GM19351 (cell line): ENCODE measurements around the gene CHD6.
A peak's percentile ranks its signal among the peaks of the same experiment; 100 is the strongest.

Experiments used
- ATAC-seq: cut with Tn5 transposase; IDR thresholded peaks from one replicate; pipeline ENCODE4 v1.9.1; 2021; ENCODE audit warnings: mild to moderate bottlenecking, moderate library complexity; ENCODE audit not compliant: unreplicated experiment

CHD6 gene, protein sequence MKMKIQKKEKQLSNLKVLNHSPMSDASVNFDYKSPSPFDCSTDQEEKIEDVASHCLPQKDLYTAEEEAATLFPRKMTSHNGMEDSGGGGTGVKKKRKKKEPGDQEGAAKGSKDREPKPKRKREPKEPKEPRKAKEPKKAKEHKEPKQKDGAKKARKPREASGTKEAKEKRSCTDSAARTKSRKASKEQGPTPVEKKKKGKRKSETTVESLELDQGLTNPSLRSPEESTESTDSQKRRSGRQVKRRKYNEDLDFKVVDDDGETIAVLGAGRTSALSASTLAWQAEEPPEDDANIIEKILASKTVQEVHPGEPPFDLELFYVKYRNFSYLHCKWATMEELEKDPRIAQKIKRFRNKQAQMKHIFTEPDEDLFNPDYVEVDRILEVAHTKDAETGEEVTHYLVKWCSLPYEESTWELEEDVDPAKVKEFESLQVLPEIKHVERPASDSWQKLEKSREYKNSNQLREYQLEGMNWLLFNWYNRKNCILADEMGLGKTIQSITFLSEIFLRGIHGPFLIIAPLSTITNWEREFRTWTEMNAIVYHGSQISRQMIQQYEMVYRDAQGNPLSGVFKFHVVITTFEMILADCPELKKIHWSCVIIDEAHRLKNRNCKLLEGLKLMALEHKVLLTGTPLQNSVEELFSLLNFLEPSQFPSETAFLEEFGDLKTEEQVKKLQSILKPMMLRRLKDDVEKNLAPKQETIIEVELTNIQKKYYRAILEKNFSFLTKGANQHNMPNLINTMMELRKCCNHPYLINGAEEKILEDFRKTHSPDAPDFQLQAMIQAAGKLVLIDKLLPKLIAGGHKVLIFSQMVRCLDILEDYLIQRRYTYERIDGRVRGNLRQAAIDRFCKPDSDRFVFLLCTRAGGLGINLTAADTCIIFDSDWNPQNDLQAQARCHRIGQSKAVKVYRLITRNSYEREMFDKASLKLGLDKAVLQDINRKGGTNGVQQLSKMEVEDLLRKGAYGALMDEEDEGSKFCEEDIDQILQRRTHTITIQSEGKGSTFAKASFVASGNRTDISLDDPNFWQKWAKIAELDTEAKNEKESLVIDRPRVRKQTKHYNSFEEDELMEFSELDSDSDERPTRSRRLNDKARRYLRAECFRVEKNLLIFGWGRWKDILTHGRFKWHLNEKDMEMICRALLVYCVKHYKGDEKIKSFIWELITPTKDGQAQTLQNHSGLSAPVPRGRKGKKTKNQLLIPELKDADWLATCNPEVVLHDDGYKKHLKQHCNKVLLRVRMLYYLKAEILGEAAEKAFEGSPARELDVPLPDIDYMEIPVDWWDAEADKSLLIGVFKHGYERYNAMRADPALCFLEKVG (N-terminal part only)

DNA sequence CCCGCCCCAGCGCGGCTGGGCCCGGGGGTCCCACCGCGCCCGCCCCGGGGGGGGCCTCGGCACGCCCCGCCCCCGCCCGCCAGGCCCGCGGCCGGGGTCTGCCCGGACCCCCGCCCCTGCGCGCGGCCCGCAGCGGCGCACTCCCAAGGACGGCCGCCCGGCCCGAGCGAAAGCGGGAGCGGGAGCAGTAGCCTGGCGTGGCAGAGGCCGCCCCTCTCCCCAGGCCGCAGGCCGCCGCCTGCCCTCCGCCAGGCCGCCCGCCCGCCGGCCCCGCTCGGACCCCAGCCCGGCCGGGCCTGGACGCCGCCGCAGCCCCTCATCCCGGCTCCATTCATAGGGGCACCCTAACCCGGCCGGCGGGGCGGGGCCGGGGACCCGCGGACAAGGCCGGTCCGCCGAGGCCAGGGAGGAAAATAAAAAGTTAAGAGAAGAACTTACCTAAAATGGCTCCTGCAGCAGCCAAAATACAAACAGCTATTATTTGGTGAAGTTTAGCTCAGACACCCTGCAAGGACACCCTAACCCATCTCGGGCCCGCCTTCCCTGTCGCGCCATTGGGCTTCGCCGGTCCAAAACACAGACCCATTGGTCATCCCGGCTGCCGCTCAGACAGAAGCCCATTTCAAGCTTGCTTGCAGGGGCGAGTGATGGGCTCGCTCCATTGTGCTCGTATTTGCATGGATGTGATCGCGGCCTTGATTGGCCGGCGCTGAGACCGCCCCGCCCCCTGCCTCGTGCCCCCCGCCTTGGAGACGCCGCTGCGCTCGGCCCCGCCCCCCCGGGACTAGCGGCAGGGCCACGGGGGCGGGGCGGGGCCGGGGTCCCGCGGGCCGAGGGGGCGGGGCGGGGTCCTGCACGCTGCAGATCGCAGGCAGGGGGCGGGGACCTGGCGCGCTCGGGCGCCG, at the start of gene CHD6:
CHD6 (minus strand) TSS at position 476 of the 905 bp plus-strand sequence. CDS start 67,040 bp downstream, outside the sequence.
- ATAC-seq, result peak; percentile 99

DNA sequence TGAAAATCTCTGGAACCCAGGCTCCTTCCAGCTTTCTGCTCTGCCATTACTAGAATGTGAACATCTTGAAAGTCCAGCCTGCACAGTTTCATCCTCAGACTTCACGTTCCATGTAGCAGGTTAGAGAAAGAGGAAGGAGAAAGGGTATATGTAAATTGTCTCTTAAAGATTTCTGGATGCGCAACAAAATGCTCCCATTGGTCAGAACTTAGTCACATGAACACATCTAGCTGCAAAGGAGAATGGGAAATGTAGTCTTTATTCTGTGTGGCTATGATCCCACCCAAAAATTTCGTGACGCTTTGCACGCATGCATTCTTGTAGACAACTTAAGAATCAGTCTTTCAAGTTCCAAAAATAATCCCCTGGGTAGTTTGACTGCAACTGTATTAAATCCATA, 46.4 kb upstream of the CHD6 start:
- ATAC-seq, result no peak

DNA sequence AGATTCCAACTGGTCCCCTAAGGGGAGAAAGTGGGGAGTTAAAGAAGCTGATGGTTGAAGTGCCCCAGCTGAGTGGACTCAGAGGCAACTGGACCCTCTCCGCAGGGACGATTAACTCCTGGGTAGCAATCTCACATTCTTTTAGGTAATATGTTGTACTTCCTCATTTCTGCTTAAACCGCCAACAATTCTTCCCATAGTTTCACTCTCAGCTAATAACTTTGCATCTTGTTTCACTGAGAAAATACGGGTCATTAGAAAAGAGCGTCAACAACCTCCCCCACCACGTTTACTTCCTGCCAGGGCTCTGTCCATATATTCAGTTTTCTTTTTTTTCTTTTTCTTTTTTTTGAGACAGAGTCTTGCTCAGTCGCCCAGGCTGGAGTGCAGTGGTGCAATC, 39.5 kb upstream of the CHD6 start:
- ATAC-seq, result no peak

DNA sequence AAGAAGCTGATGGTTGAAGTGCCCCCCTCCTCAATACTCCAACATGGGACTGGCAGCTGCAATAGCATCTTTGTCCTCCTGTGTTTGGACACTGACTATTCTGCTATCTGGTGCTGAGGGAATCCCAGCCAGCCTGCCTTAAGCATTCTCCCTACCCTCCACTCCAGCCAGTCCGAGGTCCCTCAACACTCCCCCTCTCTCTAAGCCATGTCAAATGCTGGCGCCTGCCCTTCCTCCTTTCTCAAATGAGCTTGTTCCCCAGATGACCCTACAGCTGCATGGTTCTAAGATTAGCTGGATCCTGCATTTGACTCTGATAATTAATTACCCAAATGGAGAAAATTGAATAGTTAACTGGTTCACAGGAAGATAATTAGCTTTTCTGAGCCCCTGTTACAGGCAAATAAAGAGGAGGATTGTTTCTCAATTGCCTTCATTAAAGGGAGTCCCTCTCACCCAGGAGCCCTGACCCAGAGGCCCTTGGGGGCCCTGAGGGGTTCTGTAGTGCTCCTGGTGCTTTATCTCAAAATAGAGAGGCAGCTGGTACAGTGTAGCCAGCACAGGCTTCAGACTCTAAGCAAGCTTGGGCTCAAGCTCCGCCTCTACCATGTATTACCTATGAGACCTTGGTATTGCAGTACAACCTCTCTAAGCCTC, 37.9 kb upstream of the CHD6 start:
- no peak for ATAC-seq

DNA sequence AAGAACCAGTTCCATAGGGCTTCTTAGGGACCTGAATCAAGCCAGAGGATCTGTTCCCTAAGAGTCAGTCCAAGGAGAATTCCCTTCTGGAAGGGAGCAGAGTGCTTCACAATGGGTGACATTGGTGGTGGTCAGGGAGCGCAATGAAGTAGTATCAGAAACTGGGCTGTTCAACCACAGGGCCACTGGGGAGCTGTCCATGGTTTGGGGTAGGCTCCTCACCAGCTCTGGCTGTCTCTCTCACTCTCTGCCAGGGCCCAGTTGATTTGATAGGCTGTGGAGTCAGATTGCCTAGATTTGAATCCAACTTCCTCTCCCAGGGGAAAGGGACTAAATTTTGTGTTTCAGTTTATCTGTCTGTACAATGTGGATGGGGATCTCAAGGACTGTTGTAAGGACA, 36.7 kb upstream of the CHD6 start:
- no peak for ATAC-seq

DNA sequence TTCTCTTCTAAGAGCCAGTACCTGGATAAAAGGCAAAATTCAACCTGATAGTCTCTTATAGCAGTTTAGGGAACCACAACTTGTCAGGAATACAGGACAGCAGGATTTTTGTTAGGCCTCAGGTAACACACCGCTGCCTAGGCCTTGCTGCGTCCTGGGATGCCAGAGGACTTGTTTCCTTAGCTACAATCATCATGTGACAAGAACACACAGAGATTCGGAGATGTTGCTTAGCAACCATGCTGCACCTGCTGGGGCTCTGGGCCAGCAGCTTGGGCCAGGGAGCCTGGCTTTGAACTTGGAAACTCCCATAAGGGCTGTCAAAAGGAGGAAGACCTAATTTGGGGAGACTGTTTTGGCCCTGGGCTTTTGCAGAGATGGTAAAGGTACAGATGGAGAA, 36.1 kb upstream of the CHD6 start:
- no peak for ATAC-seq

DNA sequence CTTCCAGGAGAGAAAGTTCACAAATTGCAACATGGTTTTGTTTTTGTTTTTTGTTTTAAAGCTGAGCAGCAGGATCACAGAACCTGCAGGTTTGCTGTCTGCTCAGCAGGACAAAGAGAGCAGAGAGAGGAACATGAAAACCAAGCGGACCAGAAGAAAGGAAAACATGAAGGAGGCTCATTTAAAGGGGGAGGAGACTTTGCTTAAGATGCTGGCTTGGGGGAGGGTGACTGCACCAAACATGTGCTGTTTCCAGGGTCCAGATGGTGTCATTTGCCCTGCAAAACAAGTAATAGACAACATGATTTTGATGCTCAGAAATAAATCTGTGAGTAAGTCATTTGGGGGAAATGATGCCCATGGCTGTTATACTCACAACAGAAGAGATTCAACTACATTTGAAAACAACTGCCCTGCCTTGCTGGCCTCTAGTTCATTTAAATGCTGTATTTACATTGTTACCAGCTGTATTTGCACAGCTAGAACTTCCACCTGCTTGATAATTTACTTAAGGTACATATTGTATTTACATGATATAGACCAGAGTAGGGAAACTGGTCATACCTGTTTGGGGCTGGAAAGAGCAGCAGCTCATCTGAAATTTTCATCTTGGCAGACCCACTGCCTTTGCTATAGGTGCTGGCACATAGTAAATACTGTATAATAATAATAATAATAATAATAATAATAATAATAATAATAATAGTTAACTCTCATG, 32.2 kb upstream of the CHD6 start:
- ATAC-seq, result no peak

DNA sequence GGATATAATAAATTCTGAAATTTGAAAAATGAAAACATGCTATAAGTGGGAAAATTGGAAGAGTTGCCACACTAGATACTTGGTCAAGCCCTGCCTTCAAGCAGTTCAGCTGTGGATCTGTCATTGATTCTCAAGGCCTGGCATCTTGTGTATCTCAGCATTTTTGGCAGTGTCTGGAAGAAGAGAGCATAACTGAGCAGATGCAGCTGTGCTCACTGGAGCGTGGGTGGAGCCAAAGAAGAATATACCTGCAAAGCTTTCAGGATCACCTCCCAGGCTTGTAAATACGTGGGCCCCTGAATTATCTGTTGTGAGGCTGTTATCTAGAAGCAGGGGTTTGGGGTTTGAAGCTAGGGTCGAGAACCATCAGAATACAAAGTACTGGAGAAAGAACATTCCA, 31.3 kb upstream of the CHD6 start:
- ATAC-seq, result no peak

DNA sequence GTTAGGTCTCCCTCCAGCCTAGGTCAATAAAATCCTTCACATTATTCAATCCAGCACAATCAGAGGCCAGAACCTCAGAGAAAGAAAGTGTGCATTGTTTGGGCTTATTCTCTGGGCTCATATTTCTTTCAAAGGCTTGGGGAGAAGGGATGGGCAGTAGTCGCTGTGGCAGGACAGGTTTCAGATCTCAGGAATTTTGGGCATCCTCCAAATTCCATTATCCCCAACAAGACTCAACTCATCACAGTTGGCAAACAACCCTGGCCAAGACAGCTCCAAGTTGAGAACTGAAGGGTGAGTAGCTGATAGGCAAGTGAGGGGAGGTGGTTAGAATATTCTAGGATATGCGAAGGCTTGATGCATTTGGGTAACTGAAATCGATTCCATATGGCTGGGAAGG, 27.2 kb upstream of the CHD6 start:
- ATAC-seq, result no peak

DNA sequence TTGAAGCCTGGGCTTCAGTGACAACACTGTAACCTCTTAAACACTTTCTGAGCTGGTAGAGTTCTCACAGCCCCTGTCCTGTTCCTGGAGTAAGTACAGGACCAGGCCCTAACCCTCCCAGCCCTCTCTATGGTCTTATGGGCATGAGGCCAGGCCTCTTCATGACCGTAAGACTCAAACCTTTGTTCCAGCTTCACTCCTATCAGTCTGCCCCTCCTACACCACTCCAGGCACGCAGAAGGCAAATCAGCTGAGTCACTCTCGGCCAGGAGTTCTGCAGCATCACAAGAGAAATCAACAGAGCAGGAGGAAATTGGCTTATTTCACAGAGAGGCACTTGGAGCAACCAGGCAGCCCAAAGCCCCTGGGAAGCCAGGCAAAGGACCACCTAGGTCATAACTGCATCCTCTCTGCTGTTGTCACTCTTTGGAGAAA, 25.3 kb upstream of the CHD6 start:
- ATAC-seq, result no peak

DNA sequence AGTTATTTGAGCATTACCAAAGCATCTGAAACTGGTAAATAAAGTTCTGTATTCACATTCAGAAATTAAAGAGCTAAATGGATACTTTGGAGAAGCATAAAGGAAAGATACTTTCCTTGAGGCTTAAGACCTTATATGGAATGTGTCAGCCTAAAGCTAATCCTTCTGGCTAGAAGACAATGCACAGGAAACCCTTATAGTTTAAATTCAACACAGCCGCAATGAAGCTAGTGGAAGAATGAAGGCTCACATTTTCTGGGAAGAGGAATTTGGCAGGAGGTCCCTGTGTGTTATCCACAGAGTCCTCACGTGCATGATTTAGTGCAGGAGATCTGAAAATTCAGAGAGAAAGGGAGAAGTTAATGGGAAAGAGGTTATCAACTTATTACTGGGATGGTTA, 21.5 kb upstream of the CHD6 start:
- ATAC-seq, result no peak

DNA sequence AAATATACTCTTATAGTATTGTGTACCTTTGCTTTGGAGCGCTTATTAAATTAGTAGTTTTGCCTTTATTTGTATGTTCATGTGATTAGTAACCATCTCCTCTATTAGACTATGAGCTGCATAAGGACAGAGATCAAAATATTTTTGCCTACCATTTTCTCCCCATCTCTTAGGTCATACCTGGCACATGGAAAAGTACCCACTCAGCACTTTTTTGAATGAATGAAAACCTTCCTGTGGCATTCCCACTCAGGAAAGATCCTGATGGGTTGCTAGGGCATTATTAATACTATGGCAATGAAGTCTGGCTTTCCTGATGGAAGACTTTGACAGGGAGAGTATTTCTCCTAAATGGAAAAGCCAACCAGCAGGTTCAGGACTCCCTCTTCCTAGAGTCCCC, 20.3 kb upstream of the CHD6 start:
- no peak for ATAC-seq

DNA sequence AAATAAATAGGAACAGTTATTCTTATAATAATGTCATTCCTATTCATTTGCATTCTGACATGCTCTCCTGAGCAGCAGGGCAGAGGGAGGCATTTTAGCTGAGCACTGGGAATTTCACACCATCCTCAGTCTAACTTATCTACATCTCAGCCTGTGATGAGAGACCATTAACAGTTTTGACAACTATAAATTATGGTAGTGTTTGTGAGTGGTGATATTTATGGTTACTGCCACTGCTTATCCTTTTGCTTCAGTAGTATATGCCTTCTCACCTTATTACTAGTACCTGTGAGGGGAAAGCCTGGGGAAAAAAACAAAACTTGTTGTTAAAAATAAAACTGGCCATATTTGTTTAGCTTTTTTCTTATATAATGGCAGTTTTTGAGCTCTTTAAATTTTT, 17.0 kb upstream of the CHD6 start:
- no peak for ATAC-seq

DNA sequence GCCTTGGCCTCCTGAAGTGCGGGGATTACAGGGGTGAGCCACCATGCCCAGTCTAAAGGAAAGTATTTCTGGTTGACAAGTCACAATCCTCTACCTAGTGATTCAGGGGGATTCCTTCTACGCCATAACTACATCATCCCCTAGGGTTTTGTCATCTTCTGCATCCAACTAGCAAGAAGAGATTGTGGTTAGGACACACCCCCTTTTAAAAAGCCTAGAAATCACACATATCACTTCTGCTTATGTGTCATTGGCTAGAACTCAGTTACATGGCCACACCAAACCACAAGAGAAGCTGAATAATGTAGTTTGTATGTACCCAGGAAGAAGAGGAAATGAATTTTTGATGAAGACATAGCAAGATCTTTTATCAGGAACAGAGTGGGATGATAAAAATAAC, 14.7 kb upstream of the CHD6 start:
- peak; percentile 83 for ATAC-seq

DNA sequence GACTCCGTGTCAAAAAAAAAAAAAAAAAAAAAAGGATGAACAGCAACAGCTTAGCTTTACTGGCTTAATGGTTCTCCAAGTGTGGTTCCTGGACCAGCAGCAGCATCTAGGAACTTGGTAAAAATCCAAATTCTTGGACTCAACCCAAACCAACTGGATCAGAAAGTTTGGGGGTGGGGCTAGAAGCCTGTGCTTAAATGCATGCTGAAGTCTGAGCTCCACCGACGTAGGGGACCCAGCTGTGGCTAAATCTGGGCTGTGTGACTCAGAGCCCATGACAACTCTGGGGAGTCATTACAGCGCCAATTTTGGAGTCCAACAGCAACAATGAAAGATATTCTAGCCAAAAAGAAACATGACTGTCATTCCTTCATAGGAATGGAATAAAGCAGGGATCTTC, 13.6 kb upstream of the CHD6 start:
- ATAC-seq, result no peak

DNA sequence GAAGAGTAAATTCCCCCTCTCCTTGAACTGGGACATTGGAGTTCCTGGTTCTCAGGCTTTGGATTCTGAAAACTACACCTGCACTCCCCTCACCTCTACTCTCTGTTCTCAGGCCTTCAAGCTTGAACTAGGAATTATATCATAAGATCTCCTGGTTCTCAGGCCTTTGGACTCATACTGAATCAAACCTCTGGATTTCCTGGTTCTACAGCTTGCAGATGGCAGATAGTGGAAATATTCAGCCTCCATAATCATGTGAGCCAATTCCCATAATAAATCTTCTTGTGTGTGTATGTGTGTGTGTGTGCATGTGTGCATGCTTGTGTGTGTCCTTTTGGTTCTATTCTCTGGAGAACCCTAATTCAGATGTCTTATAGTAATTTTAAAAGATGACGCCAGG, 12.7 kb upstream of the CHD6 start:
- no peak for ATAC-seq

DNA sequence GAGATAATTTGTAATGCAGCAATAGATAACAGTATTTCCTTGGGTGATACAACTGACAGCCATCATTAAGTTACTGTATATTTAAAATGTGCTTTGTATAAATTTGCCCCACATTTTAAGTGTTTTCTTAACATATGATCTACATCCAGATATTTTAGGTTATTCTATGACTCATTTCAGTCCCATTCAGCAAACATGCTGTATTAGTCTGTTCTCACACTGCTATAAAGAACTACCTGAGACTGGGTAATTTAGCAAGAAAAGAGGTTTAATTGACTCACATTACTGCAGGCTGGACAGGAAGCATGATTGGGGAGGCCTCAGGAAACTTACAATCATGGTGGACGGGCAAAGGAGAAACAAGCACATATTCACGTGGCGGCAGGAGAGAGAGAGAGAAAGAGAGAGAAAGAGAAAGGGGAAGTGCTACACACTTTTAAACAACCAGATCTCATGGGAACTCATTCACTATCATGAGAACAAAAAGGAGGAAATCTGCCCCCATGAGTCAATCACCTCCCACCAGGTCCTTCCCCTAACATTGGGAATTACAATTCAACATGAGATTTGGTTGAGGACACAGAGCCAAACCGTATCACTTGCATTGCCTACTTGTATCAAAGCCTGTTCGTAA, 9.6 kb upstream of the CHD6 start:
- no peak for ATAC-seq

DNA sequence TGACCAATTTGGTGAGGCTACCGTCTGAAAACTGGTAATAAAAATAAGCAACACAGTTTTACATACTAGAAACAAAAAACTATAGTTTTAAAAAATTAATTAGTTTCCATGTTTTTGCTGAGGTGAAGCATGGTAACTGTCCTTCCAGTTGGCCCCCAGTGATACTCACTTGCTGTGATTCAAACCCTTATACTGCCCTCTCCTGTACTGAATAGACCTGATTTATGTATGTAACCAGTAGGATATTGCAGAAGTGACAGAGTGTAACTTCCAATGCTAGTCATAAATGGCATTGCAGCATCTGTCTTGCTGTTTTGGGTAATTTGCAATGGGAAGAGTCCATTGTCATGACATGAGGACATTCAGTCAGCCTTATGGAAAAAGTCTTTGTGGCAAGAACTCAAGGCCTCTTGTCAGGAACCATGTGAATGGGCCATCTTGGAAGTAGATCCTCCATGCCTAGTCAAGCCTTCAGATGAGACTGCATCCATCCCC, 8.9 kb upstream of the CHD6 start:
- ATAC-seq, result no peak
